SK-N-MC (cell line): ENCODE data around the gene RGS3.

Experiments used
- EZH2 ChIP-seq: fragments of 200-600 bp; sonication (generic); IDR thresholded peaks from one replicate; pipeline ENCODE4 v1.6.1; 2017; ENCODE audit warnings: antibody characterized with exemption
- POLR2AphosphoS5 ChIP-seq: IDR thresholded peaks from 2 replicates; pipeline ENCODE4 v1.6.1; 2012; ENCODE audit warnings: mild to moderate bottlenecking, low read depth, low read length, borderline replicate concordance

- TF ChIP-seq EZH2 (no peak), POLR2AphosphoS5 (no peak)
Measured at GRCh38 chr9:113578882-113579282, 115.4 kb downstream of the RGS3 start.
